K562 treated with DMSO at 1 percent for 48 hours (cell line): ENCODE data around the gene ZNF730. TPM values are rescaled to one million over a fixed set of nuclear protein-coding genes. Genes with fewer than 3 reads are reported as not detected.

Experiments used
- total RNA-seq: library from RNA; unstranded; fragments of 300-600 nt; gene quantifications from 2 replicates; pipeline ENCODE4 v1.2.3, GENCODE V29; 2022; ENCODE audit warnings: low replicate concordance; ENCODE audit errors: extremely low read depth

ZNF730 gene
- not detected in 2 replicates for total RNA-seq

GRCh38 chr19:23116802-23117571, at the start of gene ZNF730:
Gene ZNF730 (plus strand): TSS chr19:23117025. CDS start chr19:23117174, 149 bp downstream.

Other genes with a start within 250 kb of the ZNF730 start
- not detected in 2 replicates for gene ZNF728, start 113.8 kb upstream of the ZNF730 start, total RNA-seq
- gene ZNF724, start 133.4 kb downstream of the ZNF730 start, total RNA-seq: not detected in 2 replicates